HepG2 (cell line): Measurements from ENCODE around the gene CSNK1D. TPM values are rescaled to one million over a fixed set of nuclear protein-coding genes. Genes with fewer than 3 reads are reported as not detected.

ENCODE experiments used
- AKAP8 ChIP-seq: sonication (generic); formaldehyde crosslinking; IDR thresholded peaks from 2 replicates; pipeline ENCODE4 v1.5.1; 2020; ENCODE audit warnings: mild to moderate bottlenecking, missing genetic modification reagents
- DBP ChIP-seq: sonication (generic); formaldehyde crosslinking; IDR thresholded peaks from 2 replicates; pipeline ENCODE4 v1.4.0; 2020; ENCODE audit warnings: missing genetic modification reagents; ENCODE audit errors: not compliant biosample characterization
- KLF6 ChIP-seq: IDR thresholded peaks from 2 replicates; pipeline ENCODE4 v1.8.0; 2016; ENCODE audit warnings: missing biosample characterization, missing genetic modification reagents
- KMT2A ChIP-seq: sonication (generic); formaldehyde crosslinking; IDR thresholded peaks from 2 replicates; pipeline ENCODE4 v1.4.0; 2020; ENCODE audit warnings: missing genetic modification reagents
- MAFK ChIP-seq, 2 experiments: IDR thresholded peaks in 1 of 2; conservative IDR thresholded peaks in 1 of 2; 2 replicates each; pipeline ENCODE4 v1.6.1; 2011; ENCODE audit warnings: improper control_type of control experiment in 2 of 2, low read length in 2 of 2
- PAXIP1 ChIP-seq: sonication (generic); formaldehyde crosslinking; conservative IDR thresholded peaks from 2 replicates; pipeline ENCODE4 v1.4.0; 2020; ENCODE audit warnings: mild to moderate bottlenecking, missing genetic modification reagents, moderate library complexity
- REXO4 ChIP-seq: sonication (generic); formaldehyde crosslinking; IDR thresholded peaks from 2 replicates; pipeline ENCODE4 v1.8.0; 2022; ENCODE audit warnings: missing genetic modification reagents, mild to moderate bottlenecking, borderline replicate concordance
- SALL2 ChIP-seq: sonication (generic); formaldehyde crosslinking; IDR thresholded peaks from 2 replicates; pipeline ENCODE4 v1.8.1; 2023; ENCODE audit warnings: mild to moderate bottlenecking, missing genetic modification reagents, inconsistent platforms
- SNAPC2 ChIP-seq: sonication (generic); formaldehyde crosslinking; IDR thresholded peaks from 2 replicates; pipeline ENCODE4 v1.8.1; 2022; ENCODE audit warnings: mild to moderate bottlenecking, missing genetic modification reagents
- TIGD3 ChIP-seq: sonication (generic); formaldehyde crosslinking; IDR thresholded peaks from 2 replicates; pipeline ENCODE4 v1.5.1; 2020; ENCODE audit warnings: mild to moderate bottlenecking, missing genetic modification reagents, borderline replicate concordance
- ZBTB2 ChIP-seq: sonication (generic); formaldehyde crosslinking; IDR thresholded peaks from 2 replicates; pipeline ENCODE4 v1.8.0; 2022; ENCODE audit warnings: low read depth, missing genetic modification reagents
- ZBTB33 ChIP-seq: sonication (generic); formaldehyde crosslinking; IDR thresholded peaks from 2 replicates; pipeline ENCODE4 v1.4.0; 2020; ENCODE audit warnings: missing genetic modification reagents
- ZNF280D ChIP-seq: sonication (generic); formaldehyde crosslinking; IDR thresholded peaks from 2 replicates; pipeline ENCODE4 v1.5.1; 2020; ENCODE audit warnings: mild to moderate bottlenecking, missing genetic modification reagents
- ZNF839 ChIP-seq: sonication (generic); formaldehyde crosslinking; IDR thresholded peaks from 2 replicates; pipeline ENCODE4 v1.4.0; 2020; ENCODE audit warnings: missing genetic modification reagents, mild to moderate bottlenecking, borderline replicate concordance
- polyA plus RNA-seq, 8 experiments: library from polyadenylated mRNA; depleted of rRNA in 3 of 8; stranded (reverse) in 7 of 8; unstranded in 1 of 8; fragments of >200 nt; fragmentation: Illumina TruSeq in 4 of 8; extraction: Trizol in 4 of 8; gene quantifications; 2 replicates each; pipeline versions ENCODE4 v1.2.1 to v1.2.3, GENCODE V29; 2011 to 2016; ENCODE audit warnings: low read depth in 4 of 8, missing spikeins in 1 of 8, mixed read lengths in 1 of 8; ENCODE audit not compliant: insufficient read depth in 1 of 8
- total RNA-seq, 5 experiments: library from RNA; depleted of rRNA; stranded (reverse); fragments of >200 nt; fragmentation: Illumina TruSeq; extraction: Trizol; gene quantifications; 2 replicates each; pipeline ENCODE4 v1.2.3, GENCODE V29; 2016; ENCODE audit warnings: low read depth in 1 of 5

CSNK1D gene
- total and polyA plus RNA-seq, 2 of the 13 experiments (the other 11 are each of a cell fraction or from before 2014, with no cell fraction given): 31.5 to 128 TPM

GRCh38 chr17:82217530-82218204 lies 55.8 kb downstream of the CSNK1D start (continued):
- TF ChIP-seq MAFK (conservative IDR thresholded peaks at IDR 0.05 in 1 of 2, IDR thresholded peaks at IDR 0.05 in 1 of 2; ENCODE audit: low read length in 2 of 2) (peak; percentile 55 to 69), ZBTB33 (CRISPR knock-in tag) (peak; percentile 64), DBP (CRISPR knock-in tag) (no peak), TIGD3 (CRISPR knock-in tag) (no peak), AKAP8 (CRISPR knock-in tag) (peak; percentile 90; the same call in 1 of the 2 replicates), SNAPC2 (CRISPR knock-in tag) (0 out of 2 replicates have a peak, but pooled peaks have one; percentile 88), KLF6 (CRISPR knock-in tag) (peak; percentile 67; the same call in 1 of the 2 replicates), ZNF280D (CRISPR knock-in tag) (no peak), ZNF839 (CRISPR knock-in tag) (no peak), KMT2A (CRISPR knock-in tag) (no peak), ZBTB2 (peak; percentile 73; the same call in 1 of the 2 replicates), PAXIP1 (CRISPR knock-in tag) (peak; percentile 78), SALL2 (CRISPR knock-in tag) (peak; percentile 45), REXO4 (CRISPR knock-in tag) (peak; percentile 86; the same call in 1 of the 2 replicates)
